ENCODE data around the gene N4BP2L1. TPM values are rescaled to one million over a fixed set of nuclear protein-coding genes. Genes with fewer than 3 reads are reported as not detected.

Gene N4BP2L1
- total RNA-seq, 1 donor from 2014 or later = 3.6 TPM

DNA sequence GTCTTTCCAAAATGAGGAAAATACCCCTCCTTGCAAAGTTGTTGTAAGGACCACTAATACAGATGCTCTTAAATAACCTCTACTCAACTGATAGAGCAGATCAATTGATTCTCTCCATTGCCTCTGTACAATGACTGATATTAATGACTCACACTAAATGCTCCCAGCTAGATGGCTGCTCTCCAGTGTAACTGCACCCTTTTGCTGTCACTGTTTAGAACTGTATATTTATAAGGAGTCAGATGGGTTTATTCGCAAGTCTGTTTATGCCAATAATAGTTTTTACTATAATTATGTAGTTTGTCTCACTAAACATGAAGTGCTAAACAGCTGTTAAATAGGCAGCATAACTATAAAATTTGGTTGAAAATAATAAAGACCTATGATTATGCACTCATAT is 21.0 kb upstream of the N4BP2L1 start:
- TF ChIP-seq, protein P1, sequence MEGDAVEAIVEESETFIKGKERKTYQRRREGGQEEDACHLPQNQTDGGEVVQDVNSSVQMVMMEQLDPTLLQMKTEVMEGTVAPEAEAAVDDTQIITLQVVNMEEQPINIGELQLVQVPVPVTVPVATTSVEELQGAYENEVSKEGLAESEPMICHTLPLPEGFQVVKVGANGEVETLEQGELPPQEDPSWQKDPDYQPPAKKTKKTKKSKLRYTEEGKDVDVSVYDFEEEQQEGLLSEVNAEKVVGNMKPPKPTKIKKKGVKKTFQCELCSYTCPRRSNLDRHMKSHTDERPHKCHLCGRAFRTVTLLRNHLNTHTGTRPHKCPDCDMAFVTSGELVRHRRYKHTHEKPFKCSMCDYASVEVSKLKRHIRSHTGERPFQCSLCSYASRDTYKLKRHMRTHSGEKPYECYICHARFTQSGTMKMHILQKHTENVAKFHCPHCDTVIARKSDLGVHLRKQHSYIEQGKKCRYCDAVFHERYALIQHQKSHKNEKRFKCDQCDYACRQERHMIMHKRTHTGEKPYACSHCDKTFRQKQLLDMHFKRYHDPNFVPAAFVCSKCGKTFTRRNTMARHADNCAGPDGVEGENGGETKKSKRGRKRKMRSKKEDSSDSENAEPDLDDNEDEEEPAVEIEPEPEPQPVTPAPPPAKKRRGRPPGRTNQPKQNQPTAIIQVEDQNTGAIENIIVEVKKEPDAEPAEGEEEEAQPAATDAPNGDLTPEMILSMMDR (conservative IDR thresholded peaks at IDR 0.05; ENCODE audit: low read depth, low read length) = no peak
- no peak overlapping the region for H3K4me3 ChIP-seq (ENCODE audit: low read depth, low read length)
- no peak for DNase-seq (ENCODE audit: low read depth)

- TF ChIP-seq, protein P1 (conservative IDR thresholded peaks at IDR 0.05; ENCODE audit: low read depth, low read length) = no peak
- peak; percentile 46 for DNase-seq (ENCODE audit: low read depth)
- no peak overlapping the region for H3K4me3 ChIP-seq (ENCODE audit: low read depth, low read length)
Observed at GRCh38 chr13:32447894-32448623, 20.1 kb upstream of the N4BP2L1 start.

DNA sequence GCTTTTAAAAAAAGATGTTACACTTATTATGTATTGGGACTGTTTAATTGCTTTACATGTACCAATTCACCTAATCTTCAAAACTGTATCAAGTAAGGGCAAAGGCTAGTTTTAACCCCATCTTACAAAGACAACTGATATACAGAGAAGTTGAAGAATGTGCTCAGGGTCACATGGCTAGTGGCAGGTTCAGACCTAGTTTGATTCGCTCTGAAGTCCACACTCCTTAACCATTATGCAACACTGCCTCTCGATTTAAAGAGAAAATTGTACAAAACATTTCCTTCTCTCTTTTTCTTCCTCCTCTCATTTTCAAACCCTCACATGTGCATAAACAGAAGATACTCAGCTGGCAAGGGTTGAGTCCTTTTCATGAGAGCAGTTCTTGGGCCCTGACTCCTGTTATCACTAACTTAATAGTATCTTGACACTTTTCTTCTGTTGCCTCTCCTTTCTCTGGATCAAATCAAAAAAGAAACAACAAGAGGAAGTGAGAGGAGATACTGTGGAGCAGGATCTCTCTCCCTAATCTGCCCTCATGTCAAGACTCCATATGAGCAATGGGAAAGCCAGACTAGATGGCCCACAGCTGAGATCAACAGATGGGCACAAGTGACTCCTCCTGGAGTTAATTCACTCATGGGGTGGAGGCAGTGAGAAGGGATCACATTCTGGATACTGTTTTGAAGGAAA is 19.0 kb upstream of the N4BP2L1 start:
- no peak overlapping the region for H3K4me3 ChIP-seq (ENCODE audit: low read depth, low read length)
- TF ChIP-seq, protein P1 (conservative IDR thresholded peaks at IDR 0.05; ENCODE audit: low read depth, low read length) = no peak
- DNase-seq (ENCODE audit: low read depth) = no peak

GRCh38 chr13:32446220-32446619 is 18.3 kb upstream of the N4BP2L1 start:
- no peak for DNase-seq (ENCODE audit: low read depth)
- TF ChIP-seq, protein P1 (conservative IDR thresholded peaks at IDR 0.05; ENCODE audit: low read depth, low read length) = no peak
- no peak overlapping the region for H3K4me3 ChIP-seq (ENCODE audit: low read depth, low read length)

DNA sequence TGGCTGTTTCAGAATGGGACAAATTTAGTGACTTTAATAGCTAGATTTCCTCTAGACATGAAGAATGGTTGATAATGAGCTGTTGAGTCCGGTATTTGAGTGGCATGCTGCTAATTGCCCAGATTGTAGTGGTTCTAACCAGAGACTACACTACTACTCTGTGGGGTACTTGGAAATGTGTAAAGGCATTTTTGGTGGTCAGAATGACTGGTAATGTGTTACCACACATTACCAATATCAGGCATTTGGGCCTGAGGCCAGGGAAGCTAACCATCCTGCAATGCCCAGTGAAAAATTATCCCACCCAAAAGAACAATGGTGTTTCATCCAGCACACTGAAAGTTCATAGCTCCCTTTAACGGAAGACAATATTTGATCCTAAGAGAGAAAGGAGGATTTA is 17.5 kb upstream of the N4BP2L1 start:
- no peak for DNase-seq (ENCODE audit: low read depth)
- H3K4me3 ChIP-seq (ENCODE audit: low read depth, low read length) = no peak overlapping the region
- TF ChIP-seq, protein P1 (conservative IDR thresholded peaks at IDR 0.05; ENCODE audit: low read depth, low read length) = no peak

DNA sequence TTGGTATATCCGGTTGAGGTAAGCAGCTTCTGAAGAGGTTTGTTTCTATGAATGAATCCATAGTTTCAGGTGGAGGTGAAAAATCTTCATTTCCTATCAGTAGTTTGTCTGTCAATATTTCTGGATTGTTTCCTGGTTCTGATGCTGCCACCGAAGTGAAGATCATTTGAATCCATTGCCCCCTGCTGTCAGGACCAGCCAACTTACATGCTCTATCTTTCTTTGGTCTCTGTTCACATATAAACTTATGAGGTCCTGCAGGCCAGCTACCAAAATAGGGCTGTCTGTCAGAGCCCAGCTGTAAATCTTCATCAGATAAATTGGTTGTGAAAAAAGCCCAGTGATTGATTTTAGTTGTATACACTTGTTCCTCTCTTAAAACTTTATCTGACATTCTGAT is 15.2 kb upstream of the N4BP2L1 start:
- no peak for DNase-seq (ENCODE audit: low read depth)
- H3K4me3 ChIP-seq (ENCODE audit: low read depth, low read length) = no peak overlapping the region
- TF ChIP-seq, protein P1 (conservative IDR thresholded peaks at IDR 0.05; ENCODE audit: low read depth, low read length) = peak; percentile 51
